NB4 (cell line): ENCODE results near the gene TSKU.

ENCODE experiments used
- DNase-seq: peaks from one replicate; pipeline ENCODE4 v3.0.0; 2010; ENCODE audit warnings: low read depth
- H3K4me3 ChIP-seq: one replicate; pipeline ENCODE4 v1.5.1; 2011; ENCODE audit warnings: mild to moderate bottlenecking, low read depth, low read length, moderate library complexity
- CTCF ChIP-seq: IDR thresholded peaks from one replicate; pipeline ENCODE4 v1.5.1; 2012; ENCODE audit warnings: low read depth, low read length
- MAX ChIP-seq: IDR thresholded peaks from 2 replicates; pipeline ENCODE4 v1.6.1; 2011; ENCODE audit warnings: low read depth, low read length
- MYC ChIP-seq: IDR thresholded peaks from 2 replicates; pipeline ENCODE4 v1.6.1; 2011; ENCODE audit warnings: low read depth, low read length
- POLR2A ChIP-seq: IDR thresholded peaks from 2 replicates; pipeline ENCODE4 v1.6.1; 2011; ENCODE audit warnings: mild to moderate bottlenecking; ENCODE audit not compliant: insufficient read length; ENCODE audit errors: extremely low read depth

The TSKU gene

GRCh38 chr11:76771446-76772099 lies 11.6 kb upstream of the TSKU start:
- no peak overlapping the region for H3K4me3 ChIP-seq
- TF ChIP-seq POLR2A, result no peak
- no peak for TF ChIP-seq MYC
- no peak for TF ChIP-seq CTCF
- no peak for TF ChIP-seq MAX
- DNase-seq, result no peak

GRCh38 chr11:76772100-76772782 lies 10.9 kb upstream of the TSKU start:
- TF ChIP-seq POLR2A (no peak), CTCF (no peak), MAX (no peak)
- DNase-seq, result no peak
- H3K4me3 ChIP-seq, result no peak overlapping the region

GRCh38 chr11:76772783-76773106 lies 10.4 kb upstream of the TSKU start:
- no peak for DNase-seq
- TF ChIP-seq POLR2A (no peak), MYC (no peak), CTCF (no peak), MAX (no peak)
- H3K4me3 ChIP-seq, result no peak overlapping the region

DNA sequence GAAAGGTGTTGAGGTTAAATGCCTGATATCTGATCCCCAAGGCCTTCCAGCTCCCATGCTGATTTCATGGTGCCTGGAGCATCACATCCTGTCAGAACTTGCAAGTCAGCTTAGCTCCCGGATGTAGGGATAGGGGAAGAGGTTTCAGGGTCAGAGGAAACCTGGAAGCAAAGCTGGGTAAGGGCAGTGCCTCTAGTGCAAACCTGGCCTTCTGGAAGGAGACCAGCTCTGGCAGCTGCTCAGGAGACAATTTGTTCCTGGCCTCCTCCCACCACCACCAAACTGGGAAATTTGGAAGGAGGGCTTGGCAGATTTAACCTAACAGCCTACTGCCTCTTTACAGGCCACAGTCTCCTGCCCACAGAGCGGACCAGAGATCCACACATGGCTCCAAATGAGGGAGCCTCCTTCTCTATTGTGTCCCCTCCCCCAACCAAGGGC lies 9.2 kb upstream of the TSKU start:
- TF ChIP-seq MAX, result no peak
- no peak for TF ChIP-seq MYC
- TF ChIP-seq POLR2A, result no peak
- TF ChIP-seq CTCF, result no peak
- no peak overlapping the region for H3K4me3 ChIP-seq
- no peak for DNase-seq

GRCh38 chr11:76776472-76776871 lies 6.7 kb upstream of the TSKU start:
- no peak for DNase-seq
- H3K4me3 ChIP-seq, result no peak overlapping the region
- no peak for TF ChIP-seq POLR2A
- no peak for TF ChIP-seq CTCF
- no peak for TF ChIP-seq MAX
- TF ChIP-seq MYC, result no peak
